GM18951 (cell line): ENCODE data around the gene ARHGAP32.

Source experiments
- POLR2A ChIP-seq: IDR thresholded peaks from 4 replicates; pipeline ENCODE4 v1.6.1; 2011; ENCODE audit warnings: mild to moderate bottlenecking; ENCODE audit not compliant: insufficient read length, insufficient read depth; ENCODE audit errors: extremely low read depth
- in situ Hi-C: fragments of 300-500 bp; cut with MboI; formaldehyde crosslinking; loops from one replicate; pipeline ENCODE4 v1.12.0; 2022; ENCODE audit warnings: low sequenced_read_pairs, mixed read lengths, inconsistent platforms; ENCODE audit not compliant: unreplicated experiment

Gene ARHGAP32

DNA sequence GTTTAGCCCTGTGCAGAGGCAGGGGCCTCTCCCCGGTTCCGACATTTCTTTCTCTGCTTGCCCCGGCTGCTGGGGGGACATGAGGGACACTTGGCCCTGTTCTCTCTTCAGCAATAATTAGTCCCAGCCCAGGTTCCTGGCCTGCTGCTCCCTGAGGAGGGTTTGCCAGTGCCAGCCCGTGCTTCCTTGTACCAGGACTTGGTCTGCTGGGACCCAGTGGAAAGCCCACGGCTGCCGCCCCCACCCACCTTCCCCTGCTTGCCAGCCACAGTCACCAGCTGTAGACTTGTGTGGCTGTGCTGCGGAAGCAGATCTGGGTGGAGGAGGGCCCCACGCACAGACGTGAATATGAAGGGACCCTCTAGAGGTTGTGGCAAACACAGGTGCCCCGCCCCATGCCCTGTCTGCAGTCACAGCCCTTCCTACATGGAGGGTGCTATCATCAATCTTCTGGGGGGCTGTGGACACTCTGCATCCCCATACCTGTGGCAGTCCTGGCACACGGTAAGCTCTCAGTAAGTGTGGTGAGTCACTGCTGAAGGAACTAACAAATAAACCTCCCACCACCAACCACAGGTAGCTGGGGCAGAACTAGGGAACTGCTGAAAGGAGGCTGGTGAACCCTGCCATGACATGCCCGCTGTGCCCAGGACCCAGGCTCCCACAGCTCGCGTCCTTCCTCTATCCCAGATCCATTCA, 250.4 kb downstream of the ARHGAP32 start:
- in situ Hi-C loops = no loop called here
- no peak for TF ChIP-seq POLR2A

GRCh38 chr11:128941110-128941509, 251.0 kb downstream of the ARHGAP32 start:
- in situ Hi-C loops = no loop called here
- TF ChIP-seq POLR2A = no peak

DNA sequence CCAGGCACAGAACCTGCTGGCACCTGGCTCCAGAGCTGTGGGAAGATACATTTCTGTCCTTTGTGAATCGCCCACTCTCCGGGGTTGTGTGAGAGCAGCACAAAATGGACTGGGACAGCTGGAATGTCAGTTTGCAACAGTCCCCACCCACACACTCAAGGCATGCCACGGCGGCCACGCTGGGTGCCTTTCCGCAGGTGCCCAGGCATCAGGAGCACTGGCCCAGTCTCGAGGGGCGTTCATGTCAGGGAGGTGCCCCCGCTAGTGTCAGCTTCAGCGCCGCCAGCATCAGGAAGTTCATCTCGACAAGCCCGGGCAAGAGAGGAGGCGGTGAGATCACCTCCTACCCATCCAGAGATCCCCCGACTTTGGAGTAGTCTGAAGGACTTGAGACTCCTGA, 251.5 kb downstream of the ARHGAP32 start:
- in situ Hi-C loops = no loop called here
- TF ChIP-seq POLR2A = no peak

- TF ChIP-seq POLR2A = no peak
- in situ Hi-C loops = no loop called here
These were observed 252.0 kb downstream of the ARHGAP32 start for GRCh38 chr11:128940156-128940555.

DNA sequence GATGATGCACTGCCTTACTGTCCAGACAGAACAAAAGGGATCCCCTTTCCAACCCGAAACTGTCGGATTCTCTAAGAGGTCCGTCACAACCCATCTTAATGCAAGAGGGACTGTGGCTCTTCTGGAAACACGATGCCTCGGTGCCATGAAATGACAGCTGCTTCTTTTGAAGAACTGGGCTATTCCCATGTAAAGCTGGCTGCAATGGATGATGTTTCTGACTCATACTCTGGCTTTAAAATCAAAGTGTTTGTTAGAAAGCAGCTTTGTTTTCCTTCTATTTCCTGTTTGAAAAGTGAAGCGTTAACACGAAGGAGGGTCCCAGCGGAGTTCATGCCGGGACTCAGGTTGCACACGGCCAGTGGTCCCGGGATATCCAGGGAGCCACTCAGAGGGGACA, 252.5 kb downstream of the ARHGAP32 start:
- in situ Hi-C loops = no loop called here

GRCh38 chr11:128938156-128938885, 253.8 kb downstream of the ARHGAP32 start:
- in situ Hi-C loops = no loop called here
- no peak for TF ChIP-seq POLR2A

More for the DNA sequence above, 252.5 kb downstream of the ARHGAP32 start:
- no peak for TF ChIP-seq POLR2A

- TF ChIP-seq POLR2A = no peak
- in situ Hi-C loops = no loop called here
These were observed 254.6 kb downstream of the ARHGAP32 start for GRCh38 chr11:128937480-128937879.

- in situ Hi-C loops = no loop called here
- TF ChIP-seq POLR2A = no peak
These were observed 255.4 kb downstream of the ARHGAP32 start for GRCh38 chr11:128936606-128937251.

DNA sequence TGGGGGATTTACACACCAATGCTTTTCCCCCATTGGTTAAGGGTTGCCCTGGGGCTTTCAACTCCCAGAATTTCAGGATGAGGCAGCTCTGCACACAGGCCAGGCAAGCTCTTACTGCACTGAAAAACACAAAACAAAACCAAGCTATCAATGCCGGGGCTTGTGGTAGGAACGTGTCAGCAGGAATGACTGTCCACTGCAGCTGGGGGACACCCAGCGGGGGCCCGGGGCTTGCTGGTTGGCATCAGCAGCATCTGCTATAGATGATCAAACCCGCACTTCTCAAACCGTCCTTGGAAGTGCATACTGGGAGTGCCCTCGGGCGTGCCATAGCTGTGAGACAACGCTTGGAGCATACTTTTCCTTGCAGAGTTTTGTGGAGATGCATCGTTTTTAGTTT, 257.2 kb downstream of the ARHGAP32 start:
- in situ Hi-C loops = no loop called here
- no peak for TF ChIP-seq POLR2A

DNA sequence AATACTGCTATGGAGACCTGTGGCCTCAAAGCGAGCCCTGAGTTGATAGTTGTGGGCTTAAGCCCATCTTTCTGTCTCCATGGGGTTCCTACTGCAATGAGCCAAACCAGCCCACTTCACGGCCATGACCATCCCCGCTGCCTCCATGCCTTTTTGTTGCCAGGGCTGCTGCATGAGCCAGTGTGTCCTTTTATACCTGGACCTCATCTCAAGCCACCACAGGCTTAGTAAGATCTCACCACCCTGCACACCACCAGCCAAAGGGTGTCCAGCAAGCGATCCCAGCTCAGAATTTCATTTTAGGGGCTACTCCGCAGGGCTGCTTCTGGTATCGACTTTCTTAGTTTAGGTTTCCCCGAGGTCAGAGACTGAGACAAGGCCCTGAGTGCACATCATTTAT, 257.8 kb downstream of the ARHGAP32 start:
- no peak for TF ChIP-seq POLR2A
- in situ Hi-C loops = no loop called here

DNA sequence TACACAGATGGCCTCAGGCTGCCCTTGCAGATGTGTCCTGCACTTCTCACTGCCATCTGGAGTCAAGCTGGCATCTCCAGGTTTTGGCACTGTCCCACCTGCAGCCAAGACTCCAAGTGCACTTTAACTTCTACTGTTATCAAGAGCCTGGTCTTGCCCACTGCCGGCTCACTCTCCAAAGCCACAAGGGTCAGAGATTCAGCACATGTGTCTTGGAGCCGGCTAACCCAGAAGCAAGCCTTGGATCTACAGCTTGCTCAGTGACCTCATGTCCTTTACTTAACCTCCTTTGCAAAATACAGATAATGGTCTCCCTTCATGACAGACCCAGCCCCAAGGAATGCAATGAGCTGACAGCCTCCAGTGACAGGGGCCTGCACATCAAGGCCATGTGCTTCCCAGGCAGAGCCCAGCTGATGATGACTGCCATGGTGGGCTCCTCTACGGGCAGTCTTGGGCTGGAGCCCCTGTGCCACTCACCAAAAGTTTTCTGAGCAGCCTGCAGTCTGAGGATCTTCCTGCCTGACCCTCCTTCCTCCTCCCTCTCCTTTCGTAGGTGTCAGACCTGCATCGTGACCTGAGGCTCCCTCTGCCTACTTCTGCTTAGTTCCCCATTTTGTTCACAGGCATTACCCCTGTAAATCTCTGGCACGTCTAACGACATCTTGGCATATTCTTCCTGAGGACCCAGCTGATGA, 258.5 kb downstream of the ARHGAP32 start:
- TF ChIP-seq POLR2A = no peak
- in situ Hi-C loops = no loop called here

DNA sequence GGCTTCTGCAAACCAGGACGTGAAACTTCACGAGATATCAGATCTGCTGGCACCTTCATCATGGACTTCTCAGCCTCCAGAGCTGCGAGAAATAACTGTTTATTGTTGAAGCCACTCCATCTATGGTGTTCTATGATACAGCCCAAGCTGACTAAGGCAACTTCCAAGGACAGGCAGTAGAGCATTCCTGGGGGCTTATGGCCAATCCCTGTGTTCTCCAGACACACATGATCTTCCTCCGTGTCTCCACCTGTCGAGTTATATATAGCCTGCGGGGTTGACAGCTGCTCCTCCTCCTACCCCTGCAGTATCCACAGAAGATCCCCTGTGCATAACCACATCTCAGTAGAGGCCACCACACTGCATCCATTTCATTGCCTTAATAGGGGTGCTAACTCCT, 260.5 kb downstream of the ARHGAP32 start:
- in situ Hi-C loops = no loop called here
- no peak for TF ChIP-seq POLR2A

DNA sequence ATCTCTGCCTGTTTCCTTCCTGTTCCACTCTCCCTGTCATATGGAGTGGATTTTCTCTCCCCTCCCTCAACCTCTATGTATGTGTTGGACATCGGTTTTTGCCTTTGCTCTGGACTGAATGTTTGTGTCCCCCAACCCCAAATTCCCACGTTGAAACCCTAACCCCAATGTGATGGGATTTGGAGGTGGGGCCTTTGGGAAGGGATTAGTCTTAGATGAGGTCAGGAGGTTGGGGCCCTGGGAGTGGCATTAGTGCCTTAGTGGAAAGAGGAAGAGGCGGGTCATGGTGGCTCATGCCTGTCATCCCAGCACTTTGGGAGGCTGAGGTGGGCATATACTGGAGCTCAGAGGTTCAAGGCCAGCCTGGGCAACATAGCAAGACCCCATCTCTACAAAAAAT, 261.1 kb downstream of the ARHGAP32 start:
- in situ Hi-C loops = no loop called here
- TF ChIP-seq POLR2A = no peak
